SK-N-MC (cell line): Measurements from ENCODE around the gene SPESP1.

Experiments used
- EZH2 ChIP-seq: fragments of 200-600 bp; sonication (generic); IDR thresholded peaks from one replicate; pipeline ENCODE4 v1.6.1; 2017; ENCODE audit warnings: antibody characterized with exemption
- POLR2AphosphoS5 ChIP-seq: IDR thresholded peaks from 2 replicates; pipeline ENCODE4 v1.6.1; 2012; ENCODE audit warnings: mild to moderate bottlenecking, low read depth, low read length, borderline replicate concordance

DNA sequence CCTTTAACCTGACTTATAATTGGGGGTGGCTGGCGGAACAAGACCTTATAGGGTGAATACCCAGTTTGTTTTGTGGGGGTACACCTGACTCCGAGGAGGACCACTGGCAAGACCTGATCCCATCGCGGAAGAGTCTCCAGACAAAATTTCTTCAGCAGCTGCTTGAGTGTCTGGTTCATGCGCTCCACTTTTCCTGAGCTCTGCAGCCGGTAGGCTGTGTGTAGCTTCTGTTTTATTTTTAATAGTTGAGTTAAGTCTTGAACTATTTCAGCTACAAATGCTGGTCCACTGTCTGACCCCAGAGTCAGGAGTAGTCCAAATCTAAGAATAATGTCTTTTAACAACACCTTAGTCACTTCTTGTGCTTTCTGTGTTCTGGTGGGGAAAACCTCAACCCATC is 63.0 kb downstream of the SPESP1 start:
- TF ChIP-seq EZH2: no peak
- TF ChIP-seq POLR2AphosphoS5: no peak
